PFSK-1 (cell line): ENCODE data around the gene ITGAX.

Experiments
- FOXP2 ChIP-seq: optimal IDR thresholded peaks from 2 replicates; pipeline ENCODE3; 2011; ENCODE audit warnings: borderline replicate concordance, control low read depth, inconsistent platforms; ENCODE audit not compliant: insufficient read depth; ENCODE audit errors: extremely low read length, extremely low read depth
- POLR2AphosphoS5 ChIP-seq: IDR thresholded peaks from 2 replicates; pipeline ENCODE4 v1.6.1; 2012; ENCODE audit warnings: low read depth, mild to moderate bottlenecking, control low read depth, low read length, moderate library complexity
- REST ChIP-seq, 2 experiments: IDR thresholded peaks; 2 replicates each; pipeline versions ENCODE4 v1.6.1 to v1.8.0; 2011 to 2012; ENCODE audit warnings: low read depth in 2 of 2, low read length in 2 of 2, control low read depth in 1 of 2, inconsistent platforms in 1 of 2, mild to moderate bottlenecking in 1 of 2, moderate library complexity in 1 of 2; ENCODE audit not compliant: insufficient read depth in 1 of 2
- SIN3A ChIP-seq: IDR thresholded peaks from 2 replicates; pipeline ENCODE4 v1.6.1; 2012; ENCODE audit warnings: mild to moderate bottlenecking, low read length, moderate library complexity, borderline replicate concordance; ENCODE audit not compliant: insufficient read depth
- TAF1 ChIP-seq: IDR thresholded peaks from 2 replicates; pipeline ENCODE4 v1.6.1; 2012; ENCODE audit warnings: low read length, control low read depth, borderline replicate concordance; ENCODE audit not compliant: insufficient read depth

Gene ITGAX

DNA sequence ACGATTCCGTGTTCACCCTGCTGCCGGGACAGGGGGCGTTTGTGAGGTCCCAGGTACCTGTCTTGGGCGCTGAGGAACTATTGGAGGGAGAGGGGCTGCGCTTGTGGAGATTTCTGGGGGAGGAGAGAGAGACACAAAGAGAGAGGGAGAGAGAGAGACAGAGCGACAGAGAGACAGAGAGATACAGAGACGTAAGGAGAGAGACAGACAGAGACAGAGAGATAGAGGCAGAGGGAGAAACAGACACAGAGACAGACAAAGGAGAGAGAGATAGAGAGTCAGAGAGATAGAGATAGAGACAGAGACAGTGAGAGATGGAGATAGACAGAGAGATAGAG lies 24.5 kb upstream of the ITGAX start:
- TF ChIP-seq SIN3A (no peak), TAF1 (no peak), FOXP2 (no peak), POLR2AphosphoS5 (no peak), REST (IDR thresholded peaks at IDR 0.05; ENCODE audit: insufficient read depth in 1 of 2, low read depth in 2 of 2, low read length in 2 of 2) (no peak)

DNA sequence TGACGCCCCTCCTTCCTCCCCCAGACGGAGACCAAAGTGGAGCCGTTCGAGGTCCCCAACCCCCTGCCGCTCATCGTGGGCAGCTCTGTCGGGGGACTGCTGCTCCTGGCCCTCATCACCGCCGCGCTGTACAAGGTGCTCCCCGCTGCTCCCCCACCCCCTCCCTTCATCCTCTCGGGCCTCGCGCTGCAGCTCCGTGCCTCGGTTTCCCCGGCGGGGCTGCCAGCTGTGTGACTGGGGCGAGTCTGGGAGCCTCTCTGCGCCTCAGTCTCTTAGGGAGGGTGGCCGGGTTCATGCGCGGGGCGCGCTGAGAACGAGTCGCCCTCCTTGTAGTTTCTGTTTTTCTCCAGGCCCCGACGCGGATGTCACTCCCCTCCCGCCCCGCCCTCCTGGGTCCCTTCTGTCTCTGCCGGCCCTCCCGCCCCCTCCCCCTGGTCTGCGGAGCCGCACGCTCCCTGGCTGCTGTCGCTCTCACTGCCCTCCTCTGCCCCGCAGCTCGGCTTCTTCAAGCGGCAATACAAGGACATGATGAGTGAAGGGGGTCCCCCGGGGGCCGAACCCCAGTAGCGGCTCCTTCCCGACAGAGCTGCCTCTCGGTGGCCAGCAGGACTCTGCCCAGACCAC lies 23.7 kb upstream of the ITGAX start:
- TF ChIP-seq TAF1 (no peak), FOXP2 (no peak), REST (IDR thresholded peaks at IDR 0.05; ENCODE audit: insufficient read depth in 1 of 2, low read depth in 2 of 2, low read length in 2 of 2) (no peak), SIN3A (no peak), POLR2AphosphoS5 (no peak)

DNA sequence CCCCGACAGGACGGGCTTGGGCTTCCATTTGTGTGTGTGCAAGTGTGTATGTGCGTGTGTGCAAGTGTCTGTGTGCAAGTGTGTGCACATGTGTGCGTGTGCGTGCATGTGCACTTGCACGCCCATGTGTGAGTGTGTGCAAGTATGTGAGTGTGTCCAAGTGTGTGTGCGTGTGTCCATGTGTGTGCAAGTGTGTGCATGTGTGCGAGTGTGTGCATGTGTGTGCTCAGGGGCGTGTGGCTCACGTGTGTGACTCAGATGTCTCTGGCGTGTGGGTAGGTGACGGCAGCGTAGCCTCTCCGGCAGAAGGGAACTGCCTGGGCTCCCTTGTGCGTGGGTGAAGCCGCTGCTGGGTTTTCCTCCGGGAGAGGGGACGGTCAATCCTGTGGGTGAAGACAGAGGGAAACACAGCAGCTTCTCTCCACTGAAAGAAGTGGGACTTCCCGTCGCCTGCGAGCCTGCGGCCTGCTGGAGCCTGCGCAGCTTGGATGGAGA lies 23.1 kb upstream of the ITGAX start:
- TF ChIP-seq SIN3A (no peak), POLR2AphosphoS5 (no peak), REST (IDR thresholded peaks at IDR 0.05; ENCODE audit: insufficient read depth in 1 of 2, low read depth in 2 of 2, low read length in 2 of 2) (no peak), TAF1 (no peak)

DNA sequence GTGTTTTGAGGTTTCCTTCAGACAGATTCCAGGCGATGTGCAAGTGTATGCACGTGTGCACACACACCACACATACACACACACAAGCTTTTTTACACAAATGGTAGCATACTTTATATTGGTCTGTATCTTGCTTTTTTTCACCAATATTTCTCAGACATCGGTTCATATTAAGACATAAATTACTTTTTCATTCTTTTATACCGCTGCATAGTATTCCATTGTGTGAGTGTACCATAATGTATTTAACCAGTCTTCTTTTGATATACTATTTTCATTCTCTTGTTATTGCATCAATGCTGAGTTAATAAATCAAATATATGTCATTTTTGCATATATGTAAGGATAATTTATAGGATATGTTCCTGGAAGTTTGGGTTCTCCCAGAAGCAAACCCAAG lies 22.4 kb upstream of the ITGAX start:
- no peak for TF ChIP-seq FOXP2
- no peak for TF ChIP-seq SIN3A
- no peak for TF ChIP-seq TAF1
- TF ChIP-seq POLR2AphosphoS5: no peak
- TF ChIP-seq REST (IDR thresholded peaks at IDR 0.05; ENCODE audit: insufficient read depth in 1 of 2, low read depth in 2 of 2, low read length in 2 of 2): no peak

DNA sequence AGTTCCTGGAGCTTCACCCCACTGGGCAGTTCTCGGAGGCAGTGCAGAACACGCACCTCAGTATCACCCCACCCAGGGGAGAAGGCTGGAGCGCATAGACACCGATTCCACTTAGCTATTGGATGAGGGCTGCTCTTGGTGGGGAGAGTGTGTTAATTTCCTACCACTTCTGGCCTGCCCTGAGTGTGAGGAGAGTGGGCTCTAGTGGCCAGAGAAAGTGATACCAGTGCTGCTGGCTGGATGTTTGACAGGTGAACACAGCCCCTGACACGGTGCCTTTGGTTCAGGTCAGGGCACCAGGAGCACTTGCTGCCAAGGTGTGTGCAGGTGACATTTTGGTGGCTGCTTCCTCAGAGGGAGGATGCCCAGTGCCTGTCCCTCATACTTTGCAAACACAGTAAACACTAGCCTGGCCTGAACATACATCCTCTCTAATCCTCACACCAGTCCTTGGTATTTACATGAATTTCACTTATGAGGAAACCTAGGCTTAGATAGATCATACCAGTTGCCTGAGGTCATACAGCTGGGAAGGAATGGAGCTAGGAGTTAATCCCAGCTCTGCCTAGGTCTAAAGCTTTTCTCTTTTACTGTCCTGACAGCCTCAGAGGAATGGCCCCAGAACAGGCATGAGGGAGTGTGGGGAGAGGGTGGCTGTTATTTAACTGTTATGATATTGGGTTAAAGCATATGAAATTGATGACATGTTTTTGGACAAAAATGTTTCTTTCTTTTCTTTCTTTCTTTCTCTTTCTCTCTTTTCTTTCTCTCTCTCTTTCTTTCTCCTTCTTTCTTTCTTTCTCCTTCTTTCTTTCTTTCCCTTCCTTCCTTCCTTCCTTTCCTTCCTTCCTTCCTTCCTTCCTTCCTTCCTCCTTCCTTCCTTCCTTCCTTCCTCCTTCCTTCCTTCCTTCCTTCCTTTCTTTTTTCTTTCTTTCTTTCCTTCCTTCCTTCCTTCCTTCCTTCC lies 21.0 kb upstream of the ITGAX start:
- TF ChIP-seq FOXP2 (no peak), TAF1 (no peak), POLR2AphosphoS5 (no peak), SIN3A (no peak), REST (IDR thresholded peaks at IDR 0.05; ENCODE audit: insufficient read depth in 1 of 2, low read depth in 2 of 2, low read length in 2 of 2) (no peak)
